Measurements from ENCODE around the gene FAM135A.

DNA sequence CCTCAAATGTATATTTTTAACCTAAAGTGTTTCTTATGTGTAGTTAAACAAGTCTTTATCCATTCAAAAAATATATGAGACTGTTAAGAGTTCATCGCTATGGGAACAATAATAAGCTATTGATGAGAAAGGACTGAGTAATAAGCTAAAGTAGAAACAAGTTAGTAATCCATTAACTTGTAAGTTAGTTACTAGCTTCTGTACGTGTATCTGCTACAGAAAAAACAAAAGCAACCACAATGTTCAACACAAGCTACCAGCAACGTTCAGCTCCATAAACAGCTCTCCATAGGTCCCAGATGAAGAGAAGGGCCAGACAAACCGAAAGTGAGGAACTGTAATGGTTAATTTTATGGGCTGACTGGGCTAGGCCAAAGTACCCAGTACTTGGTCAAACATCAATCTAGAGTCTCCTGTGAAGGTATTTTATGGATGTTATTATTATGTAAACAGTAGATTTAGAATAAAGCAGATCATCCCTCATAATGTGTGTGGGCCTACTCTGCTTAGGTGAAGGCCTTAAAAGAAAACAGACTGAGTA is 33.8 kb upstream of the FAM135A start:
- TF ChIP-seq EZH2phosphoT487 (IDR thresholded peaks at IDR 0.05; ENCODE audit: insufficient read depth, low read depth) (no peak), EZH2 (IDR thresholded peaks at IDR 0.05; ENCODE audit: insufficient read depth, poor library complexity, severe bottlenecking) (no peak)

Data from GM23248 (cell line).